HepG2 (cell line): ENCODE results near the gene PDGFB. TPM values are rescaled to one million over a fixed set of nuclear protein-coding genes. Genes with fewer than 3 reads are reported as not detected.

Experiments
- ATAC-seq: fragments of 200-7000 bp; cut with Tn5 transposase; 3 replicates; pipeline ENCODE4 v1.9.1; 2020; ENCODE audit warnings: mild to moderate bottlenecking, moderate library complexity
- BruUV-seq: library from RNA; stranded (reverse); fragments of 400-500 nt; replicated peaks from 2 replicates; lab custom pipeline; 2021; lab: Mats Ljungman, UMichigan
- CTCF ChIA-PET: fragments of 300-600 bp; formaldehyde crosslinking; extraction: SDS; loops from one replicate; lab custom pipeline; 2021; ENCODE audit warnings: low total read pairs, inconsistent platforms, low intra/inter-chr PET ratio; lab: Yijun Ruan, JAX
- POLR2A ChIA-PET: fragments of 350-600 bp; sonication (Branson Sonifier 250); formaldehyde crosslinking; loops from one replicate; lab custom pipeline; 2020; ENCODE audit warnings: antibody characterized with exemption, inconsistent platforms; lab: Yijun Ruan, JAX
- DNase-seq: peaks from one replicate; pipeline ENCODE4 v3.0.0-alpha.2; 2015; ENCODE audit warnings: low spot score
- FAIRE-seq: peaks from 3 replicates; lab custom pipeline; 2011; peaks lifted over from hg19 to GRCh38; lab: Jason Lieb, UNC
- H2AFZ ChIP-seq: one replicate; pipeline ENCODE4 v1.6.1; 2011; ENCODE audit warnings: low read length, inconsistent platforms
- H3K27ac ChIP-seq: fragments of 300-600 bp; 3 replicates; pipeline ENCODE4 v1.8.0; 2011; ENCODE audit warnings: mixed run types, mild to moderate bottlenecking, mixed read lengths, low read length, inconsistent platforms; ENCODE audit not compliant: insufficient read depth; ENCODE audit errors: extremely low read length
- H3K27me3 ChIP-seq, 2 experiments: fragments of 200-600 bp in 1 of 2; 2 replicates in 1 of 2; 3 replicates in 1 of 2; pipeline versions ENCODE4 v1.6.0 to v1.8.0; 2011; ENCODE audit warnings: low read length in 2 of 2, mild to moderate bottlenecking in 2 of 2, moderate library complexity in 2 of 2, inconsistent platforms in 1 of 2; ENCODE audit not compliant: insufficient read depth in 2 of 2, control insufficient read depth in 1 of 2
- H3K36me3 ChIP-seq, 2 experiments: fragments of 200-600 bp in 1 of 2; replicated peaks in 1 of 2; 2 replicates in 1 of 2; 3 replicates in 1 of 2; pipeline versions ENCODE4 v1.5.1 to v1.8.0; 2011; ENCODE audit warnings: low read length in 2 of 2, inconsistent platforms in 1 of 2; ENCODE audit not compliant: insufficient read depth in 2 of 2, control insufficient read depth in 1 of 2
- H3K4me1 ChIP-seq: 2 replicates; pipeline ENCODE4 v1.5.1; 2012; ENCODE audit warnings: low read length, inconsistent platforms; ENCODE audit not compliant: insufficient read depth
- H3K4me2 ChIP-seq: 2 replicates; pipeline ENCODE4 v1.6.0; 2011; ENCODE audit warnings: low read depth, low read length, inconsistent platforms
- H3K4me3 ChIP-seq, 3 experiments: fragments of 200-600 bp in 1 of 3; sonication (generic), shearing (Covaris generic) in 1 of 3; replicated peaks in 1 of 3; 2 replicates each; pipeline ENCODE4 v1.5.1; 2011 to 2016; ENCODE audit warnings: low read length in 3 of 3, inconsistent platforms in 2 of 3, low read depth in 2 of 3, mild to moderate bottlenecking in 2 of 3, control low read depth in 1 of 3, mixed read lengths in 1 of 3; ENCODE audit not compliant: insufficient read depth in 1 of 3
- H3K79me2 ChIP-seq: one replicate; pipeline ENCODE4 v1.6.1; 2011; ENCODE audit warnings: low read length, inconsistent platforms; ENCODE audit not compliant: insufficient read depth
- H3K9ac ChIP-seq: 2 replicates; pipeline ENCODE4 v1.6.0; 2011; ENCODE audit warnings: mild to moderate bottlenecking, low read depth, low read length, inconsistent platforms; ENCODE audit not compliant: insufficient read depth
- H3K9me3 ChIP-seq: 2 replicates; pipeline ENCODE4 v1.5.1; 2012; ENCODE audit warnings: mild to moderate bottlenecking, low read length
- H4K20me1 ChIP-seq: 2 replicates; pipeline ENCODE4 v1.6.0; 2011; ENCODE audit warnings: inconsistent platforms, mild to moderate bottlenecking, low read length, moderate library complexity; ENCODE audit not compliant: insufficient read depth
- E2F2 ChIP-seq: sonication (generic); formaldehyde crosslinking; IDR thresholded peaks from 2 replicates; pipeline ENCODE4 v1.4.0; 2020; ENCODE audit warnings: missing genetic modification reagents, borderline replicate concordance
- EZH2 ChIP-seq: conservative IDR thresholded peaks from 2 replicates; pipeline ENCODE4 v1.6.1; 2012; ENCODE audit warnings: mild to moderate bottlenecking, low read depth, low read length, moderate library complexity
- HDAC2 ChIP-seq: sonication (generic); formaldehyde crosslinking; IDR thresholded peaks from 2 replicates; pipeline ENCODE4 v1.4.0; 2020; ENCODE audit warnings: missing genetic modification reagents
- HOXA7 ChIP-seq: sonication (generic); formaldehyde crosslinking; IDR thresholded peaks from 2 replicates; pipeline ENCODE4 v1.8.1; 2022; ENCODE audit warnings: mild to moderate bottlenecking, missing genetic modification reagents, moderate library complexity
- IKZF4 ChIP-seq: sonication (generic); formaldehyde crosslinking; IDR thresholded peaks from 2 replicates; pipeline ENCODE4 v1.5.1; 2020; ENCODE audit warnings: borderline replicate concordance, mild to moderate bottlenecking, low read depth, missing genetic modification reagents; ENCODE audit errors: not compliant biosample characterization
- JARID2 ChIP-seq: sonication (generic); formaldehyde crosslinking; IDR thresholded peaks from 2 replicates; pipeline ENCODE4 v1.8.1; 2023; ENCODE audit warnings: missing genetic modification reagents, inconsistent platforms; ENCODE audit not compliant: insufficient replicate concordance
- MAZ ChIP-seq, 2 experiments: sonication (generic) in 1 of 2; formaldehyde crosslinking in 1 of 2; IDR thresholded peaks; 2 replicates each; pipeline versions ENCODE4 v1.5.0 to v1.6.1; 2012 to 2020; ENCODE audit warnings: low read depth in 2 of 2, mild to moderate bottlenecking in 2 of 2, borderline replicate concordance in 1 of 2, improper control_type of control experiment in 1 of 2, low read length in 1 of 2, missing genetic modification reagents in 1 of 2, moderate library complexity in 1 of 2
- MLXIP ChIP-seq: sonication (generic); formaldehyde crosslinking; IDR thresholded peaks from 2 replicates; pipeline ENCODE4 v1.9.0; 2021; ENCODE audit warnings: missing genetic modification reagents, borderline replicate concordance
- RFX3 ChIP-seq: IDR thresholded peaks from 2 replicates; pipeline ENCODE4 v1.6.1; 2016; ENCODE audit warnings: missing biosample characterization, missing genetic modification reagents
- RNF2 ChIP-seq: fragments of 450-650 bp; conservative IDR thresholded peaks from 2 replicates; pipeline ENCODE4 v1.6.1; 2016; ENCODE audit warnings: low read depth
- SNRNP70 ChIP-seq: fragments of 200-400 bp; formaldehyde crosslinking; IDR thresholded peaks from 2 replicates; pipeline ENCODE4 v1.6.1; 2017; ENCODE audit warnings: mild to moderate bottlenecking, low read depth, low read length, moderate library complexity
- TRIM24 ChIP-seq: sonication (generic); formaldehyde crosslinking; IDR thresholded peaks from 2 replicates; pipeline ENCODE4 v1.8.0; 2022; ENCODE audit warnings: mild to moderate bottlenecking, missing genetic modification reagents
- ZMAT3 ChIP-seq: sonication (generic); formaldehyde crosslinking; conservative IDR thresholded peaks from 2 replicates; pipeline ENCODE4 v1.7.0; 2021; ENCODE audit warnings: missing genetic modification reagents
- ZNF329 ChIP-seq: sonication (generic); formaldehyde crosslinking; IDR thresholded peaks from 2 replicates; pipeline ENCODE4 v1.9.0; 2021; ENCODE audit warnings: low read depth, mild to moderate bottlenecking, missing genetic modification reagents
- ZNF556 ChIP-seq: sonication (generic); formaldehyde crosslinking; IDR thresholded peaks from 2 replicates; pipeline ENCODE4 v1.4.0; 2020; ENCODE audit warnings: mild to moderate bottlenecking, missing genetic modification reagents, borderline replicate concordance
- ZNF597 ChIP-seq: sonication (generic); formaldehyde crosslinking; IDR thresholded peaks from 2 replicates; pipeline ENCODE4 v1.5.0; 2020; ENCODE audit warnings: missing genetic modification reagents
- ZSCAN30 ChIP-seq: sonication (generic); formaldehyde crosslinking; IDR thresholded peaks from 2 replicates; pipeline ENCODE4 v1.5.0; 2020; ENCODE audit warnings: mild to moderate bottlenecking, missing genetic modification reagents
- WGBS: methylation state at CpG from one replicate; pipeline ENCODE4 v1.1.6; 2017; ENCODE audit warnings: low lambda C conversion rate; 5-methylcytosine and 5-hydroxymethylcytosine counted together
- in situ Hi-C: cut with HindIII; loops from 2 replicates; pipeline ENCODE4 v1.10.0; 2017; ENCODE audit warnings: low pct_unique_long_range_greater_than_20kb; ENCODE audit not compliant: extremely low pct_ligation_motif_present
- intact Hi-C: fragments of 100-400 bp; cut with micrococcal nuclease; formaldehyde crosslinking; loops from one replicate; pipeline ENCODE4 v1.10.0; 2022; ENCODE audit not compliant: unreplicated experiment
- polyA plus RNA-seq, 8 experiments: library from polyadenylated mRNA; depleted of rRNA in 3 of 8; stranded (reverse) in 7 of 8; unstranded in 1 of 8; fragments of >200 nt; fragmentation: Illumina TruSeq in 4 of 8; extraction: Trizol in 4 of 8; gene quantifications; 2 replicates each; pipeline versions ENCODE4 v1.2.1 to v1.2.3, GENCODE V29; 2011 to 2016; ENCODE audit warnings: low read depth in 4 of 8, missing spikeins in 1 of 8, mixed read lengths in 1 of 8; ENCODE audit not compliant: insufficient read depth in 1 of 8
- total RNA-seq, 5 experiments: library from RNA; depleted of rRNA; stranded (reverse); fragments of >200 nt; fragmentation: Illumina TruSeq; extraction: Trizol; gene quantifications; 2 replicates each; pipeline ENCODE4 v1.2.3, GENCODE V29; 2016; ENCODE audit warnings: low read depth in 1 of 5

The PDGFB gene
- total and polyA plus RNA-seq, 2 of the 13 experiments (the other 11 are each of a cell fraction or from before 2014, with no cell fraction given) = 1.4 to 10.1 TPM

- H3K27me3 ChIP-seq = peaks cover 4 to 9% of the 10 kb centered on the region in 2 experiments; a peak in 4 of 5 replicates
- H3K9ac ChIP-seq = peak overlapping the region; percentile 65
- H3K4me3 ChIP-seq = peak overlapping the region in 1 of 3 experiments; percentile 51; a peak in 1 of 6 replicates
- ChIA-PET POLR2A (interaction anchor here (0.7 to 3.2 kb wide), 9 partner anchors 7 to 43 kb away, joined by 3 to 18 read pairs (median 4); partner anchors contain the start of genes PDGFB and RPL3), CTCF (no interaction called here)
- FAIRE-seq (peak; percentile 36), DNase-seq (peak; percentile 86), ATAC-seq (peak; percentile 88)
- 0 out of 2 replicates have a peak, but pooled peaks cover 6% of the 10 kb centered on the region for H3K9me3 ChIP-seq
- peaks cover 76% of the 10 kb centered on the region for H3K4me1 ChIP-seq
- BruUV-seq = no TSS peak
- H3K27ac ChIP-seq = peak overlapping the region; percentile 52
- H4K20me1 ChIP-seq = no peaks in the 10 kb centered on the region
- WGBS = 51% methylated on average over 5 of the region's 27 CpGs
- intact Hi-C loops (no loop called here), in situ Hi-C loops (no loop called here)
- no peaks in the 10 kb centered on the region for H3K79me2 ChIP-seq
- H3K36me3 ChIP-seq = no peaks in the 10 kb centered on the region
- H2AFZ ChIP-seq = no peak overlapping the region
- peak overlapping the region; percentile 81 for H3K4me2 ChIP-seq
- TF ChIP-seq E2F2 (no peak), JARID2 (CRISPR knock-in tag) (peak; percentile 65), IKZF4 (no peak), ZNF556 (CRISPR knock-in tag) (peak; percentile 82; the same call in 1 of the 2 replicates), ZMAT3 (CRISPR knock-in tag) (peak; percentile 86), ZNF597 (CRISPR knock-in tag) (no peak), ZNF329 (CRISPR knock-in tag) (no peak), HDAC2 (CRISPR knock-in tag) (peak; percentile 84), SNRNP70 (no peak), EZH2 (no peak), RFX3 (CRISPR knock-in tag) (no peak), MLXIP (CRISPR knock-in tag) (no peak), TRIM24 (CRISPR knock-in tag) (peak; percentile 74), MAZ (IDR thresholded peaks at IDR 0.05; ENCODE audit: borderline replicate concordance, low read depth, low read length) (peak; percentile 58; the same call in 1 of the 2 replicates), MAZ (CRISPR knock-in tag; IDR thresholded peaks at IDR 0.05; ENCODE audit: low read depth) (peak; percentile 66), ZSCAN30 (CRISPR knock-in tag) (no peak), RNF2 (peak; percentile 51), HOXA7 (no peak)
Observed at GRCh38 chr22:39283322-39284141, 38.8 kb upstream of the PDGFB start.
